ENCODE results near the gene HNRNPH2.

DNA sequence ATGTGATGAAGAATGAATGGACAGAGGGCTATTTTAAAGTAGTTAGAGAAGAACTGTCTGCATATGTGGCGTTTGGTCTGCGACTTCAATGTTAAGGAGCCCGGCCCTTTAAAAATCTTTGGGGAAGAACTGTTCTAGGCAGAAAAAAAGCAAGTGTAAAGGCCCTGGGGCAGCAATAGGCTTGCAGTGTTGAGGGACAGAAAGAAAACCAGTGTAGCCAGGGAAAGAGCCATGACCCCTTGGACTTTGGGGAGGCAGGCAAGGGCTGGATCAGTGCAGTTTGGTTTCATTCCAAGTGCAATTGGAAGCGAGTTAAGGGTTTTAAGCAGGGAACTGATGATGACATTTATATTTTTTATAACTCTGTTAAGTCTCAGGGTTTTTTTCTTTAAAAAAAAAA lies 8.2 kb upstream of the HNRNPH2 start:
- TF ChIP-seq, protein P1, sequence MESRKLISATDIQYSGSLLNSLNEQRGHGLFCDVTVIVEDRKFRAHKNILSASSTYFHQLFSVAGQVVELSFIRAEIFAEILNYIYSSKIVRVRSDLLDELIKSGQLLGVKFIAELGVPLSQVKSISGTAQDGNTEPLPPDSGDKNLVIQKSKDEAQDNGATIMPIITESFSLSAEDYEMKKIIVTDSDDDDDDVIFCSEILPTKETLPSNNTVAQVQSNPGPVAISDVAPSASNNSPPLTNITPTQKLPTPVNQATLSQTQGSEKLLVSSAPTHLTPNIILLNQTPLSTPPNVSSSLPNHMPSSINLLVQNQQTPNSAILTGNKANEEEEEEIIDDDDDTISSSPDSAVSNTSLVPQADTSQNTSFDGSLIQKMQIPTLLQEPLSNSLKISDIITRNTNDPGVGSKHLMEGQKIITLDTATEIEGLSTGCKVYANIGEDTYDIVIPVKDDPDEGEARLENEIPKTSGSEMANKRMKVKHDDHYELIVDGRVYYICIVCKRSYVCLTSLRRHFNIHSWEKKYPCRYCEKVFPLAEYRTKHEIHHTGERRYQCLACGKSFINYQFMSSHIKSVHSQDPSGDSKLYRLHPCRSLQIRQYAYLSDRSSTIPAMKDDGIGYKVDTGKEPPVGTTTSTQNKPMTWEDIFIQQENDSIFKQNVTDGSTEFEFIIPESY (IDR thresholded peaks at IDR 0.05) = no peak
- TF ChIP-seq, protein P2, sequence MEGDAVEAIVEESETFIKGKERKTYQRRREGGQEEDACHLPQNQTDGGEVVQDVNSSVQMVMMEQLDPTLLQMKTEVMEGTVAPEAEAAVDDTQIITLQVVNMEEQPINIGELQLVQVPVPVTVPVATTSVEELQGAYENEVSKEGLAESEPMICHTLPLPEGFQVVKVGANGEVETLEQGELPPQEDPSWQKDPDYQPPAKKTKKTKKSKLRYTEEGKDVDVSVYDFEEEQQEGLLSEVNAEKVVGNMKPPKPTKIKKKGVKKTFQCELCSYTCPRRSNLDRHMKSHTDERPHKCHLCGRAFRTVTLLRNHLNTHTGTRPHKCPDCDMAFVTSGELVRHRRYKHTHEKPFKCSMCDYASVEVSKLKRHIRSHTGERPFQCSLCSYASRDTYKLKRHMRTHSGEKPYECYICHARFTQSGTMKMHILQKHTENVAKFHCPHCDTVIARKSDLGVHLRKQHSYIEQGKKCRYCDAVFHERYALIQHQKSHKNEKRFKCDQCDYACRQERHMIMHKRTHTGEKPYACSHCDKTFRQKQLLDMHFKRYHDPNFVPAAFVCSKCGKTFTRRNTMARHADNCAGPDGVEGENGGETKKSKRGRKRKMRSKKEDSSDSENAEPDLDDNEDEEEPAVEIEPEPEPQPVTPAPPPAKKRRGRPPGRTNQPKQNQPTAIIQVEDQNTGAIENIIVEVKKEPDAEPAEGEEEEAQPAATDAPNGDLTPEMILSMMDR (IDR thresholded peaks at IDR 0.05; ENCODE audit: low read depth, low read length, missing input control) = no peak
- no peak for TF ChIP-seq YY1 (IDR thresholded peaks at IDR 0.05)
- TF ChIP-seq EGR1 (IDR thresholded peaks at IDR 0.05; ENCODE audit: low read depth in 2 of 2) = no peak
- TF ChIP-seq TAF1 (conservative IDR thresholded peaks at IDR 0.05) = no peak

All from liver (tissue), 3 donors.